ENCODE results near the gene CLEC11A.
"Not testable (repeated sequence)": the region's sequence is repeated elsewhere in the genome, so short reads cannot be mapped to it uniquely, and the experiment has no call there.

Gene CLEC11A

GRCh38 chr19:50723735-50724521 is 764 bp downstream of the CLEC11A start:
- no peak for DNase-seq

GRCh38 chr19:50724522-50725217 is 1.5 kb downstream of the CLEC11A start:
- DNase-seq = peak; percentile 99

- no peak for DNase-seq
These were observed 2.2 kb downstream of the CLEC11A start for GRCh38 chr19:50725218-50725910.

- DNase-seq = no peak
These were observed 2.7 kb downstream of the CLEC11A start for GRCh38 chr19:50725911-50726230.

- peak; percentile 91 for DNase-seq
These were observed 5.0 kb downstream of the CLEC11A start for GRCh38 chr19:50728084-50728737.

- DNase-seq = no peak
These were observed 6.7 kb downstream of the CLEC11A start for GRCh38 chr19:50729894-50730293.

GRCh38 chr19:50735869-50736268 is 12.7 kb downstream of the CLEC11A start:
- DNase-seq = no peak

- DNase-seq = no peak
These were observed 13.2 kb downstream of the CLEC11A start for GRCh38 chr19:50736338-50736737.

GRCh38 chr19:50739132-50739913 is 16.2 kb downstream of the CLEC11A start:
- no peak for DNase-seq

- no peak for DNase-seq
These were observed 16.8 kb downstream of the CLEC11A start for GRCh38 chr19:50739914-50740426.

GRCh38 chr19:50741179-50741933 is 18.2 kb downstream of the CLEC11A start:
- no peak for DNase-seq

GRCh38 chr19:50743537-50743936 is 20.4 kb downstream of the CLEC11A start:
- no peak for DNase-seq

- no peak for DNase-seq
These were observed 22.1 kb downstream of the CLEC11A start for GRCh38 chr19:50745221-50745620.

GRCh38 chr19:50747141-50747540 is 24.0 kb downstream of the CLEC11A start:
- DNase-seq = not testable (repeated sequence)

GRCh38 chr19:50749490-50749889 is 26.3 kb downstream of the CLEC11A start:
- DNase-seq = no peak

- no peak for DNase-seq
These were observed 26.8 kb downstream of the CLEC11A start for GRCh38 chr19:50750010-50750409.

- no peak for DNase-seq
These were observed 30.7 kb downstream of the CLEC11A start for GRCh38 chr19:50753879-50754278.

GRCh38 chr19:50756244-50756643 is 33.1 kb downstream of the CLEC11A start:
- DNase-seq = not testable (repeated sequence)

- not testable (repeated sequence) for DNase-seq
These were observed 34.5 kb downstream of the CLEC11A start for GRCh38 chr19:50757624-50758023.

GRCh38 chr19:50759076-50759475 is 35.9 kb downstream of the CLEC11A start:
- DNase-seq = not testable (repeated sequence)

- DNase-seq = no peak
These were observed 36.7 kb downstream of the CLEC11A start for GRCh38 chr19:50759886-50760285.

Data from GDM1 (cell line).